CD4-positive, alpha-beta T cell (primary cell): Measurements from ENCODE around the gene RGL1. TPM values are rescaled to one million over a fixed set of nuclear protein-coding genes. Genes with fewer than 3 reads are reported as not detected.

Source experiments
- ATAC-seq: fragments of 200-7000 bp; cut with Tn5 transposase; one replicate; pipeline ENCODE4 v1.10.0; 2022; ENCODE audit warnings: mild to moderate bottlenecking; ENCODE audit not compliant: poor library complexity
- CTCF ChIA-PET: fragments of 350-600 bp; sonication (Branson Sonifier 250); formaldehyde crosslinking; loops from one replicate; lab custom pipeline; 2021; ENCODE audit warnings: antibody characterized with exemption, inconsistent platforms; lab: Charles Lee
- POLR2A ChIA-PET: fragments of 350-600 bp; sonication (Branson Sonifier 250); formaldehyde crosslinking; loops from one replicate; lab custom pipeline; 2021; ENCODE audit warnings: antibody characterized with exemption, inconsistent platforms; lab: Charles Lee
- DNase-seq, 14 experiments: peaks; one replicate each; pipeline ENCODE4 v3.0.0-alpha.2; 2013 to 2020; ENCODE audit warnings: mixed read lengths in 2 of 14
- H3K27ac ChIP-seq, 2 donors: one replicate each; pipeline versions ENCODE4 v1.5.1 to v1.7.0; 2013; ENCODE audit warnings: low read length in 2 of 2, low read depth in 1 of 2, mild to moderate bottlenecking in 1 of 2
- H3K27me3 ChIP-seq, 2 experiments: 1 replicate in 1 of 2; 2 replicates in 1 of 2; pipeline versions ENCODE4 v1.6.1 to v1.7.0; 2013; ENCODE audit warnings: low read length in 2 of 2, control low read depth in 1 of 2, mild to moderate bottlenecking in 1 of 2, moderate library complexity in 1 of 2; ENCODE audit not compliant: insufficient read depth in 2 of 2, control insufficient read depth in 1 of 2
- H3K36me3 ChIP-seq: one replicate; pipeline ENCODE4 v1.6.1; 2013; ENCODE audit warnings: low read length, control low read depth; ENCODE audit not compliant: insufficient read depth
- H3K4me1 ChIP-seq: one replicate; pipeline ENCODE4 v1.6.1; 2013; ENCODE audit warnings: low read length, control low read depth; ENCODE audit not compliant: insufficient read depth
- H3K4me3 ChIP-seq: one replicate; pipeline ENCODE4 v1.5.1; 2013; ENCODE audit warnings: mild to moderate bottlenecking, low read length, moderate library complexity
- H3K9me3 ChIP-seq, 2 experiments: 1 replicate in 1 of 2; 2 replicates in 1 of 2; pipeline versions ENCODE4 v1.6.1 to v1.7.0; 2013; ENCODE audit warnings: low read length in 2 of 2, mild to moderate bottlenecking in 2 of 2, control low read depth in 1 of 2, moderate library complexity in 1 of 2; ENCODE audit not compliant: control insufficient read depth in 1 of 2, insufficient read depth in 1 of 2
- H3K27ac Mint-ChIP-seq: one replicate; pipeline ENCODE4 v1.8.0; 2020; ENCODE audit warnings: mixed read lengths
- H3K27me3 Mint-ChIP-seq: one replicate; pipeline ENCODE4 v1.8.0; 2021; ENCODE audit warnings: mixed read lengths
- H3K36me3 Mint-ChIP-seq: one replicate; pipeline ENCODE4 v1.8.0; 2021; ENCODE audit warnings: low read depth, mixed read lengths
- H3K4me1 Mint-ChIP-seq: one replicate; pipeline ENCODE4 v1.8.0; 2021; ENCODE audit warnings: low read depth, mixed read lengths
- H3K4me3 Mint-ChIP-seq: one replicate; pipeline ENCODE4 v1.8.0; 2020; ENCODE audit warnings: mild to moderate bottlenecking, mixed read lengths
- H3K9me3 Mint-ChIP-seq: one replicate; pipeline ENCODE4 v1.8.0; 2020; ENCODE audit warnings: mixed read lengths
- CTCF ChIP-seq: fragments of 200-600 bp; IDR thresholded peaks from one replicate; pipeline ENCODE4 v1.8.0; 2022; ENCODE audit warnings: antibody characterized with exemption, mild to moderate bottlenecking
- intact Hi-C, 2 experiments: fragments of 100-400 bp; cut with DNase I in 1 of 2; cut with micrococcal nuclease in 1 of 2; formaldehyde crosslinking; loops; one replicate each; pipeline versions ENCODE4 v1.15.1 to v1.9.0; 2023 to 2025; cut with DNase I, micrococcal nuclease
- total RNA-seq, 174 experiments: library from RNA in 2 of 174; stranded (reverse) in 2 of 174; gene quantifications; one replicate each; pipeline ENCODE4 v1.2.3 and lab custom pipeline; 2021 to 2026

The RGL1 gene
- total RNA-seq, 2 experiments from 2014 or later = 1.2 to 1.8 TPM

DNA sequence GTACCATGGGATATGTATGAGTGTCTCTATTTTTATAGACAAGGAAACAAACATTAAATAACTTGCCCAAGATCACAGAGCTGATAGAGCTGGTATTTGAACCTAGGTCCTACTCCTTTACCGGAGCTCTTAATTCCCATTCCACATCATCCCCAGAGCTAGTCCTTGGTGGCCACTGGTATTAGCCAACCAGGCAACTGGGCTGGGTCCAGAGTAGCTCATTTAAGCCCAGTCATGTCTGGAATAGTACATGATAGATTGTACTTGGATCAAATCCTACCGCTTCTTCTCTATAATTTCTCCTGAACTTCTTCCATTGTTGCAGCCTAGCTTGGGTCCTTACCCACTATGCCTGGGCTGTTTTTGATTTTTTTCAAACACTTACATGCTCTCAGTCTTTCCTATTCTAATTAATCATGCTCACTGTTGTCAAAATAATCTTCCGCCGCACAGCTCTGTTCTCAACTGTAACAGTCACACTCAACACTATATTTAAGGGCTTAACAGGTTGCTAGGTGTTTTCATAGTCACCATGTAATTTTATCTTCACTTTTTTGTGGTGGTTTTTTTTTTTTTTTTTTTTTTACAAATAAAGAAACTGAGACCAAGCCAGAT, 152.4 kb downstream of the RGL1 start:
- no peaks in the 10 kb centered on the region for H3K9me3 ChIP-seq
- Mint-ChIP-seq H3K4me3 (no peak overlapping the region), H3K36me3 (no peaks in the 10 kb centered on the region), H3K9me3 (no peaks in the 10 kb centered on the region), H3K27me3 (no peaks in the 10 kb centered on the region), H3K4me1 (peaks cover 6% of the 10 kb centered on the region), H3K27ac (no peak overlapping the region)
- no peak for ATAC-seq
- POLR2A ChIA-PET = interaction anchor here (3.6 kb wide), 1 partner anchor 94 kb away, joined by 24 read pairs; the partner anchor contains the start of gene TSEN15
- intact Hi-C loops = loop anchor here (2.0 to 5.0 kb wide), 3 partner anchors 80 to 95 kb away; partner anchors contain the start of genes COLGALT2 (in 1 of the 2) and TSEN15 (in 1 of the 2)
- CTCF ChIA-PET = interaction anchor here (0.6 to 3.7 kb wide), 2 partner anchors 42 to 146 kb away, joined by 3 to 29 read pairs; no protein-coding TSS in a partner anchor
- no peaks in the 10 kb centered on the region for H3K36me3 ChIP-seq
- no peaks in the 10 kb centered on the region for H3K27me3 ChIP-seq
- peaks cover 20% of the 10 kb centered on the region for H3K4me1 ChIP-seq
- peak overlapping the region; percentile 60 to 74 for H3K27ac ChIP-seq
- TF ChIP-seq CTCF = no peak
- no peak overlapping the region for H3K4me3 ChIP-seq
- no peak for DNase-seq

- no peak overlapping the region for H3K27ac Mint-ChIP-seq
- CTCF ChIA-PET = interaction anchor here (1.5 kb wide), 1 partner anchor 43 kb away, joined by 3 read pairs; no protein-coding TSS in a partner anchor
Observed at GRCh38 chr1:183958958-183959357, 154.0 kb downstream of the RGL1 start.

DNA sequence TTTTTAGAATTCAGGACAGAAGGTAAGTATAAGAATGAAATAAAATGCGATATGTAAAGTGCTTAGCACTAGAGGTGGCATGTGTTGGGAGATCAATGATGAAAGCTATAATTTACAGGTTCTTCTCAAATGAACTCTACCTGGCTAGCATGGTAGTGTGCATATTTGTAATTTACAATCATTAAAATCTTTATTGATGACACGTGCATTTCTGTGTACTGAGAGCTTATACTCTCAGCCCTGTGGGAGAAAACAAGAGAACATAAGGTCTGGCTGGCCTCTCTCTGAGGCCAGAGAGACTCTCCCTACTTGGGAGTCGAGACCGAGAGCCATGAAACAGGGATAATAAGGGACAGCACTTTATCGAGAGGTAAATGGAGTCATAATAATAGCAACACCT, 156.2 kb downstream of the RGL1 start:
- Mint-ChIP-seq H3K27me3 (peaks cover 7% of the 10 kb centered on the region), H3K4me3 (no peak overlapping the region), H3K36me3 (no peaks in the 10 kb centered on the region), H3K9me3 (no peaks in the 10 kb centered on the region), H3K4me1 (no peaks in the 10 kb centered on the region), H3K27ac (no peak overlapping the region)
- ChIA-PET CTCF (interaction anchor here (1.0 kb wide), 1 partner anchor 45 kb away, joined by 3 read pairs; no protein-coding TSS in a partner anchor), POLR2A (no interaction called here)
- Histone ChIP-seq H3K36me3 (no peaks in the 10 kb centered on the region), H3K9me3 (no peaks in the 10 kb centered on the region), H3K4me3 (no peak overlapping the region), H3K27ac (no peak overlapping the region), H3K4me1 (peaks cover 14% of the 10 kb centered on the region), H3K27me3 (no peaks in the 10 kb centered on the region)
- ATAC-seq (no peak), DNase-seq (no peak)
- no peak for TF ChIP-seq CTCF
- intact Hi-C loops = no loop called here

More at GRCh38 chr1:183958958-183959357, 154.0 kb downstream of the RGL1 start:
- Mint-ChIP-seq H3K36me3 (no peaks in the 10 kb centered on the region), H3K9me3 (no peaks in the 10 kb centered on the region), H3K27me3 (no peaks in the 10 kb centered on the region), H3K4me3 (no peak overlapping the region), H3K4me1 (peaks cover 6% of the 10 kb centered on the region)
- ATAC-seq (no peak), DNase-seq (no peak)
- no peak for TF ChIP-seq CTCF
- no peaks in the 10 kb centered on the region for H3K27me3 ChIP-seq
- H3K36me3 ChIP-seq = no peaks in the 10 kb centered on the region
- intact Hi-C loops = loop anchor here (5.0 kb wide), 2 partner anchors 78 to 93 kb away; partner anchors contain the start of genes COLGALT2 (in 1 of the 2) and TSEN15 (in 1 of the 2)
- H3K4me1 ChIP-seq = peaks cover 20% of the 10 kb centered on the region
- no peak overlapping the region for H3K4me3 ChIP-seq
- no peak overlapping the region for H3K27ac ChIP-seq
- no peaks in the 10 kb centered on the region for H3K9me3 ChIP-seq
- POLR2A ChIA-PET = interaction anchor here (0.8 kb wide), 1 partner anchor 25 kb away, joined by 3 read pairs; no protein-coding TSS in a partner anchor
